ENCODE measurements around the gene BLOC1S4. TPM values are rescaled to one million over a fixed set of nuclear protein-coding genes. Genes with fewer than 3 reads are reported as not detected.
"Not testable (repeated sequence)": the region's sequence is repeated elsewhere in the genome, so short reads cannot be mapped to it uniquely, and the experiment has no call there.

Gene BLOC1S4
- total RNA-seq, 2 donors from 2014 or later, result 18.8 to 26.5 TPM

- Histone ChIP-seq H3K9ac (ENCODE audit: extremely low read depth, low read length, poor library complexity, severe bottlenecking) (no peak overlapping the region), H3K9me3 (ENCODE audit: control insufficient read depth, low read length) (no peaks in the 10 kb centered on the region), H3K36me3 (ENCODE audit: control insufficient read depth, insufficient read depth, low read length) (no peaks in the 10 kb centered on the region), H3K27me3 (ENCODE audit: control insufficient read depth, insufficient read depth, low read length, poor library complexity, severe bottlenecking) (no peaks in the 10 kb centered on the region), H3K4me3 (ENCODE audit: low read length) (no peak overlapping the region), H3K27ac (ENCODE audit: low read depth, low read length) (no peak overlapping the region), H3K4me1 (ENCODE audit: control insufficient read depth, insufficient read depth, low read length) (no peaks in the 10 kb centered on the region)
- Mint-ChIP-seq H3K9me3 (no peaks in the 10 kb centered on the region), H3K4me1 (peaks cover 2% of the 10 kb centered on the region), H3K4me3 (no peak overlapping the region), H3K36me3 (ENCODE audit: low read depth) (no peaks in the 10 kb centered on the region), H3K27ac (no peak overlapping the region), H3K27me3 (ENCODE audit: insufficient read depth) (no peaks in the 10 kb centered on the region)
- no peak for DNase-seq
- TF ChIP-seq CTCF (conservative IDR thresholded peaks at IDR 0.05), result no peak
- WGBS, 2 experiments (ENCODE audit: insufficient coverage in 1 of 2, insufficient read length in 1 of 2), result 85 to 88% methylated on average over 14 to 21 of the region's 21 CpGs
These were observed 8.6 kb downstream of the BLOC1S4 start for GRCh38 chr4:6724421-6725111.

GRCh38 chr4:6725427-6725961, 9.5 kb downstream of the BLOC1S4 start:
- H3K4me3 ChIP-seq (ENCODE audit: low read length); H3K9ac ChIP-seq (ENCODE audit: extremely low read depth, low read length, poor library complexity, severe bottlenecking); H3K27ac Mint-ChIP-seq; H3K9me3 ChIP-seq (ENCODE audit: control insufficient read depth, low read length); H3K9me3 Mint-ChIP-seq; DNase-seq; H3K36me3 ChIP-seq (ENCODE audit: control insufficient read depth, insufficient read depth, low read length); H3K27me3 ChIP-seq (ENCODE audit: control insufficient read depth, insufficient read depth, low read length, poor library complexity, severe bottlenecking); H3K36me3 Mint-ChIP-seq (ENCODE audit: low read depth); H3K27ac ChIP-seq (ENCODE audit: low read depth, low read length); H3K4me3 Mint-ChIP-seq; H3K4me1 Mint-ChIP-seq; H3K27me3 Mint-ChIP-seq (ENCODE audit: insufficient read depth); H3K4me1 ChIP-seq (ENCODE audit: control insufficient read depth, insufficient read depth, low read length): not testable (repeated sequence)
- 77 to 91% methylated on average over 5 to 15 of the region's 16 CpGs for WGBS, 2 experiments (ENCODE audit: insufficient coverage in 1 of 2, insufficient read length in 1 of 2)

GRCh38 chr4:6727081-6727942, 11.3 kb downstream of the BLOC1S4 start:
- Mint-ChIP-seq H3K27ac (peak overlapping the region; percentile 7), H3K4me1 (peaks cover 2% of the 10 kb centered on the region), H3K4me3 (no peak overlapping the region), H3K27me3 (ENCODE audit: insufficient read depth) (no peaks in the 10 kb centered on the region), H3K9me3 (no peaks in the 10 kb centered on the region), H3K36me3 (ENCODE audit: low read depth) (no peaks in the 10 kb centered on the region)
- no peak for TF ChIP-seq CTCF (conservative IDR thresholded peaks at IDR 0.05)
- H3K9me3 ChIP-seq (ENCODE audit: control insufficient read depth, low read length), result no peaks in the 10 kb centered on the region
- H3K4me3 ChIP-seq (ENCODE audit: low read length), result no peak overlapping the region
- H3K4me1 ChIP-seq (ENCODE audit: control insufficient read depth, insufficient read depth, low read length), result no peaks in the 10 kb centered on the region
- H3K36me3 ChIP-seq (ENCODE audit: control insufficient read depth, insufficient read depth, low read length), result no peaks in the 10 kb centered on the region
- 60 to 71% methylated on average over 15 to 29 of the region's 31 CpGs for WGBS, 2 experiments (ENCODE audit: insufficient coverage in 1 of 2, insufficient read length in 1 of 2)
- no peaks in the 10 kb centered on the region for H3K27me3 ChIP-seq (ENCODE audit: control insufficient read depth, insufficient read depth, low read length, poor library complexity, severe bottlenecking)
- DNase-seq, result peak; percentile 68
- H3K9ac ChIP-seq (ENCODE audit: extremely low read depth, low read length, poor library complexity, severe bottlenecking), result no peak overlapping the region
- H3K27ac ChIP-seq (ENCODE audit: low read depth, low read length), result peak overlapping the region; percentile 75

Measured in endodermal cell (in vitro differentiated cells).